K562 (cell line): ENCODE measurements around the gene UBAP1L. TPM values are rescaled to one million over a fixed set of nuclear protein-coding genes. Genes with fewer than 3 reads are reported as not detected.

Source experiments
- ATF7 ChIP-seq: fragments of 450-650 bp; IDR thresholded peaks from 2 replicates; pipeline ENCODE4 v1.7.1; 2014; ENCODE audit warnings: mild to moderate bottlenecking, moderate library complexity
- CC2D1A ChIP-seq: fragments of 450-650 bp; IDR thresholded peaks from 2 replicates; pipeline ENCODE4 v1.6.1; 2017; ENCODE audit warnings: mild to moderate bottlenecking
- CREM ChIP-seq: IDR thresholded peaks from 2 replicates; pipeline ENCODE4 v1.6.1; 2014; ENCODE audit warnings: antibody characterized with exemption, low read depth
- CTBP1 ChIP-seq: fragments of 450-650 bp; IDR thresholded peaks from 2 replicates; pipeline ENCODE4 v1.6.1; 2016; ENCODE audit warnings: borderline replicate concordance
- ETV5 ChIP-seq: sonication (generic); formaldehyde crosslinking; IDR thresholded peaks from 2 replicates; pipeline ENCODE4 v1.4.0; 2020; ENCODE audit warnings: low read depth, mild to moderate bottlenecking, missing genetic modification reagents
- KDM1A ChIP-seq, 2 experiments: fragments of 450-650 bp; IDR thresholded peaks; 2 replicates each; pipeline ENCODE4 v1.6.1; 2016; ENCODE audit warnings: mild to moderate bottlenecking in 2 of 2
- KLF13 ChIP-seq: fragments of 450-650 bp; IDR thresholded peaks from 2 replicates; pipeline ENCODE4 v1.6.1; 2016; ENCODE audit warnings: missing genetic modification characterization, low read depth, mild to moderate bottlenecking, missing compliant biosample characterization, moderate library complexity, borderline replicate concordance
- LEF1 ChIP-seq: fragments of 450-650 bp; IDR thresholded peaks from 2 replicates; pipeline ENCODE4 v1.6.1; 2016; ENCODE audit warnings: mild to moderate bottlenecking
- POLR2G ChIP-seq: fragments of 200-400 bp; formaldehyde crosslinking; IDR thresholded peaks from 2 replicates; pipeline ENCODE4 v1.6.1; 2017; ENCODE audit warnings: low read depth, mild to moderate bottlenecking, antibody characterized with exemption, low read length, moderate library complexity
- SMAD4 ChIP-seq: fragments of 250-450 bp; sonication (Bioruptor Pico); conservative IDR thresholded peaks from 2 replicates; pipeline ENCODE4 v1.8.0; 2021; ENCODE audit warnings: inconsistent platforms, mild to moderate bottlenecking, moderate library complexity
- SMARCE1 ChIP-seq: fragments of 450-650 bp; IDR thresholded peaks from 2 replicates; pipeline ENCODE4 v1.7.1; 2016; ENCODE audit warnings: mild to moderate bottlenecking
- SOX6 ChIP-seq: fragments of 450-650 bp; IDR thresholded peaks from 2 replicates; pipeline ENCODE4 v1.6.1; 2014; ENCODE audit warnings: mild to moderate bottlenecking
- STAT5B ChIP-seq: fragments of 250-450 bp; sonication (Bioruptor Pico); IDR thresholded peaks from 2 replicates; pipeline ENCODE4 v1.8.0; 2021; ENCODE audit warnings: mild to moderate bottlenecking, inconsistent platforms
- TOE1 ChIP-seq, 2 experiments: fragments of 450-650 bp in 1 of 2; sonication (generic) in 1 of 2; formaldehyde crosslinking in 1 of 2; IDR thresholded peaks; 2 replicates each; pipeline versions ENCODE4 v1.7.1 to v1.8.0; 2016 to 2022; ENCODE audit warnings: borderline replicate concordance in 2 of 2, mild to moderate bottlenecking in 2 of 2, antibody characterized with exemption in 1 of 2, inconsistent platforms in 1 of 2, low read depth in 1 of 2, missing genetic modification reagents in 1 of 2, moderate library complexity in 1 of 2
- VEZF1 ChIP-seq: fragments of 200-800 bp; sonication (Bioruptor generic); IDR thresholded peaks from 2 replicates; pipeline ENCODE4 v1.6.1; 2017; ENCODE audit warnings: missing genetic modification characterization, missing compliant biosample characterization
- polyA plus RNA-seq, 8 experiments: library from polyadenylated mRNA; depleted of rRNA in 4 of 8; stranded (reverse) in 5 of 8; unstranded in 3 of 8; fragments of >200 nt; fragmentation: Nextera tagmentation in 2 of 8; fragmentation: Illumina TruSeq in 1 of 8; extraction: Ambion mirVana in 2 of 8; extraction: Trizol in 1 of 8; gene quantifications; 2 replicates each; pipeline versions ENCODE4 v1.2.1 to v1.2.3, GENCODE V29; 2011 to 2014; ENCODE audit warnings: inconsistent platforms in 1 of 8, missing spikeins in 1 of 8
- total RNA-seq, 7 experiments: library from RNA; depleted of rRNA in 6 of 7; stranded (reverse); fragments of >200 nt in 6 of 7; fragmentation: Illumina TruSeq in 2 of 7; extraction: Trizol in 2 of 7; gene quantifications; 2 replicates each; pipeline versions ENCODE4 v1.2.1 to v1.2.3, GENCODE V29; 2011 to 2021; ENCODE audit warnings: low replicate concordance in 1 of 7
- TF ChIP-seq, protein P1 (sequence below), 2 experiments: fragments of 450-650 bp; IDR thresholded peaks; 2 replicates each; pipeline ENCODE4 v1.6.1; 2016
- TF ChIP-seq, protein P2 (sequence below): sonication (generic); formaldehyde crosslinking; IDR thresholded peaks from 2 replicates; pipeline ENCODE4 v1.8.0; 2022; ENCODE audit warnings: mild to moderate bottlenecking, low read depth, missing genetic modification reagents
- TF ChIP-seq, protein P3 (sequence below), 2 experiments: IDR thresholded peaks in 1 of 2; conservative IDR thresholded peaks in 1 of 2; 2 replicates each; pipeline ENCODE4 v1.6.1; 2016; ENCODE audit warnings: low read depth in 2 of 2, mild to moderate bottlenecking in 1 of 2, missing compliant biosample characterization in 1 of 2, missing genetic modification characterization in 1 of 2, moderate library complexity in 1 of 2
- TF ChIP-seq, protein P4 (sequence below): fragments of 450-650 bp; IDR thresholded peaks from 2 replicates; pipeline ENCODE4 v1.6.1; 2016

The UBAP1L gene
- total and polyA plus RNA-seq, 9 of the 15 experiments (the other 6 are each of a cell fraction or from before 2014, with no cell fraction given), result 0.16 to 0.71 (median 0.41) TPM; not detected in 2

DNA sequence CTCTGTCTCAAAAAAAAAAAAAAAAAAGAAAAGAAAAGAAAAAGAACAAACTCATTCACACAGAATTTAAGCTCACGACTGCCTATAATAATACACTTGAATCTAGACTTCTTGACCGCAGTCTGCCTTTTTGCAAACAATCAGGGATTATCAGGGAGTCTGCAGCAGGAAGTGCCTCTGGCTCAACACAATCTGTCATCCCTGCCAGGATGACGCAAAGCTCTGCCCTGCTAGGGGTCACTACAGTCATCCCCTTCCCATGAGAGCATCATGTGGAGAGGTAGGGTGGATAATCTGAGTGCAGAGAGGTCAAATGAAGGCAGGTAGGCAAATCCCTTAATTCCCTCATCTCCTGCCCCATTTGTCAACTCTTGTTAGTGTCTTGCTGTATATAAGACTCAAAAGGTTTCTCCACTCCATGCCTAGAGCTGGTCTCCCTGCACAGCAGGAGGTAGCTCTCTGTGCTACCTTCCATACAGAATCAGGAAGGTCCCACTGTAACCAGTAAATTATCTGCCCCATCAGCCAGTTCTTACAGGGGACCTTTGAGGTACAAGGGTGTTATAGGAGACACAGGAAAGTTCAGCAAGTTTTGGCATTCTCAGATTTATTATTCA, 4.2 kb downstream of the UBAP1L start (continued):
- TF ChIP-seq, protein P1, sequence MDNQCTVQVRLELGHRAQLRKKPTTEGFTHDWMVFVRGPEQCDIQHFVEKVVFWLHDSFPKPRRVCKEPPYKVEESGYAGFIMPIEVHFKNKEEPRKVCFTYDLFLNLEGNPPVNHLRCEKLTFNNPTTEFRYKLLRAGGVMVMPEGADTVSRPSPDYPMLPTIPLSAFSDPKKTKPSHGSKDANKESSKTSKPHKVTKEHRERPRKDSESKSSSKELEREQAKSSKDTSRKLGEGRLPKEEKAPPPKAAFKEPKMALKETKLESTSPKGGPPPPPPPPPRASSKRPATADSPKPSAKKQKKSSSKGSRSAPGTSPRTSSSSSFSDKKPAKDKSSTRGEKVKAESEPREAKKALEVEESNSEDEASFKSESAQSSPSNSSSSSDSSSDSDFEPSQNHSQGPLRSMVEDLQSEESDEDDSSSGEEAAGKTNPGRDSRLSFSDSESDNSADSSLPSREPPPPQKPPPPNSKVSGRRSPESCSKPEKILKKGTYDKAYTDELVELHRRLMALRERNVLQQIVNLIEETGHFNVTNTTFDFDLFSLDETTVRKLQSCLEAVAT (IDR thresholded peaks at IDR 0.05), result 0 out of 4 replicates have a peak, but pooled peaks of 1 of the 2 experiments have one; percentile 45
- TF ChIP-seq CREM (peak; percentile 67), STAT5B (CRISPR knock-in tag) (no peak), POLR2G (no peak), ETV5 (CRISPR knock-in tag) (peak; percentile 46; the same call in 1 of the 2 replicates), KDM1A (IDR thresholded peaks at IDR 0.05) (peak; percentile 77 to 78), CTBP1 (peak; percentile 50), CC2D1A (no peak), VEZF1 (CRISPR knock-in tag) (no peak), ATF7 (peak; percentile 59), SMAD4 (CRISPR knock-in tag) (peak; percentile 44), SMARCE1 (peak; percentile 43; the same call in 1 of the 2 replicates), SOX6 (0 out of 2 replicates have a peak, but pooled peaks have one; percentile 35), LEF1 (0 out of 2 replicates have a peak, but pooled peaks have one; percentile 19), KLF13 (no peak), TOE1 (IDR thresholded peaks at IDR 0.05; ENCODE audit: borderline replicate concordance) (no peak), TOE1 (CRISPR knock-in tag; IDR thresholded peaks at IDR 0.05; ENCODE audit: borderline replicate concordance, low read depth) (no peak)
- TF ChIP-seq, protein P2, sequence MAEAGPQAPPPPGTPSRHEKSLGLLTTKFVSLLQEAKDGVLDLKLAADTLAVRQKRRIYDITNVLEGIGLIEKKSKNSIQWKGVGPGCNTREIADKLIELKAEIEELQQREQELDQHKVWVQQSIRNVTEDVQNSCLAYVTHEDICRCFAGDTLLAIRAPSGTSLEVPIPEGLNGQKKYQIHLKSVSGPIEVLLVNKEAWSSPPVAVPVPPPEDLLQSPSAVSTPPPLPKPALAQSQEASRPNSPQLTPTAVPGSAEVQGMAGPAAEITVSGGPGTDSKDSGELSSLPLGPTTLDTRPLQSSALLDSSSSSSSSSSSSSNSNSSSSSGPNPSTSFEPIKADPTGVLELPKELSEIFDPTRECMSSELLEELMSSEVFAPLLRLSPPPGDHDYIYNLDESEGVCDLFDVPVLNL (CRISPR knock-in tag), result no peak
- TF ChIP-seq, protein P3, sequence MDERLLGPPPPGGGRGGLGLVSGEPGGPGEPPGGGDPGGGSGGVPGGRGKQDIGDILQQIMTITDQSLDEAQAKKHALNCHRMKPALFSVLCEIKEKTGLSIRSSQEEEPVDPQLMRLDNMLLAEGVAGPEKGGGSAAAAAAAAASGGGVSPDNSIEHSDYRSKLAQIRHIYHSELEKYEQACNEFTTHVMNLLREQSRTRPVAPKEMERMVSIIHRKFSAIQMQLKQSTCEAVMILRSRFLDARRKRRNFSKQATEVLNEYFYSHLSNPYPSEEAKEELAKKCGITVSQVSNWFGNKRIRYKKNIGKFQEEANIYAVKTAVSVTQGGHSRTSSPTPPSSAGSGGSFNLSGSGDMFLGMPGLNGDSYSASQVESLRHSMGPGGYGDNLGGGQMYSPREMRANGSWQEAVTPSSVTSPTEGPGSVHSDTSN (CRISPR knock-in tag; IDR thresholded peaks at IDR 0.05; ENCODE audit: low read depth), result no peak
- TF ChIP-seq, protein P3 (tag; conservative IDR thresholded peaks at IDR 0.05; ENCODE audit: low read depth), result no peak
- TF ChIP-seq, protein P4, sequence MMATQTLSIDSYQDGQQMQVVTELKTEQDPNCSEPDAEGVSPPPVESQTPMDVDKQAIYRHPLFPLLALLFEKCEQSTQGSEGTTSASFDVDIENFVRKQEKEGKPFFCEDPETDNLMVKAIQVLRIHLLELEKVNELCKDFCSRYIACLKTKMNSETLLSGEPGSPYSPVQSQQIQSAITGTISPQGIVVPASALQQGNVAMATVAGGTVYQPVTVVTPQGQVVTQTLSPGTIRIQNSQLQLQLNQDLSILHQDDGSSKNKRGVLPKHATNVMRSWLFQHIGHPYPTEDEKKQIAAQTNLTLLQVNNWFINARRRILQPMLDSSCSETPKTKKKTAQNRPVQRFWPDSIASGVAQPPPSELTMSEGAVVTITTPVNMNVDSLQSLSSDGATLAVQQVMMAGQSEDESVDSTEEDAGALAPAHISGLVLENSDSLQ, result peak; percentile 65; the same call in 1 of the 2 replicates
